Measurements from ENCODE around the gene LSM14A. TPM values are rescaled to one million over a fixed set of nuclear protein-coding genes. Genes with fewer than 3 reads are reported as not detected.
A peak's percentile ranks its signal among the peaks of the same experiment; 100 is the strongest.
"Not testable (repeated sequence)": the region's sequence is repeated elsewhere in the genome, so short reads cannot be mapped to it uniquely, and the experiment has no call there.

Gene LSM14A
- polyA plus RNA-seq, 2 of the 4 experiments (the other 2 are of a cell fraction): 241 to 264 TPM

DNA sequence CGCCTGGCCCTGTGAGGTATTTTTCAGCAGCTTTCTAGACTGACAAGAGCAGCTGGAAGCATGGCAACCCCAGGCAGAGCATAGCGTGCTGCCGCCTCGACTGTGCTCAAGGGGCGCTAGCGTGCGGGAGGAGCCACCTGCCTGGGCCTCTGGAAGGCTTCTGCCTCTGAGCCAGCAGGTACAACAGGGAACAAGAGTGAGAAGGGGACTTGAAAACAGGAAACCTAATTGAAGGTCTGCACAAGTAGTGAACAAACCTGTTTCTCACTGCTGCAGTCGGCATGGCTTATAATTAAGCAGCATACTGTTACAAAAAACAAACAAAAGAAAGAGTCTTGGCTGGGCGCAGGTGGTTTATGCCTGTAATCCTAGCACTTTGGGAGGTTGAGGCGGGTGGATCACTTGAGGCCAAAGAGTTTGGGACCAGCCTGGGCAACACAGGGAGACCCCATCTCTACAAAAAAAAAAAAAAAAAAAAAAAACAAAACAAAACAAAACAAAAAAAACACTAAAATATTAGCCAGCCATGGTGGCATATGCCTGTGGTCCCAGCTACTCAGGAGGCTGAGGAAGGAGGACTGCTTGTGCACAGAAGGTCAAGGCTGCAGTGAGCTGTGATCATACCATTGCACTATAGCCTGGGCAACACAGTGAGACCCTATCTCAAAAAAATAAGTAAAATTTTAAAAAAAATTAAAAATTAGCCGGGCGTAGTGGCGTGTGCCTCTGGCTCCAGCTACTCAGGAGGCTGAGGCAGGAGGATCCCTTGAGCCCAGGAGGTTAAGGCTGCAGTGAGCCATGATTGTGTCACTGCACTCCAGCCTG, 69.4 kb downstream of the LSM14A start:
- ATAC-seq (peak; percentile 83), FAIRE-seq (peak; percentile 93), DNase-seq (ENCODE audit: low read depth in 1 of 2, low spot score in 1 of 2) (peak; percentile 59 to 76)
- H3K9me3 ChIP-seq: no peaks in the 10 kb centered on the region
- WGBS (ENCODE audit: missing lambda C conversion rate): 83% methylated on average over 13 of the region's 13 CpGs
- no peak overlapping the region for H3K27ac ChIP-seq
- ChIA-PET POLR2A (no interaction called here), CTCF (interaction anchor here (0.6 to 12.6 kb wide), 9 partner anchors 8 to 1209 kb away, joined by 3 to 173 read pairs (median 3); no protein-coding TSS in a partner anchor)
- no peak overlapping the region for H3K4me3 ChIP-seq
- H3K4me1 ChIP-seq: peaks cover 10% of the 10 kb centered on the region
- no peak for TF ChIP-seq BHLHE40 (IDR thresholded peaks at IDR 0.05; ENCODE audit: low read depth, low read length)
- TF ChIP-seq, protein P1, sequence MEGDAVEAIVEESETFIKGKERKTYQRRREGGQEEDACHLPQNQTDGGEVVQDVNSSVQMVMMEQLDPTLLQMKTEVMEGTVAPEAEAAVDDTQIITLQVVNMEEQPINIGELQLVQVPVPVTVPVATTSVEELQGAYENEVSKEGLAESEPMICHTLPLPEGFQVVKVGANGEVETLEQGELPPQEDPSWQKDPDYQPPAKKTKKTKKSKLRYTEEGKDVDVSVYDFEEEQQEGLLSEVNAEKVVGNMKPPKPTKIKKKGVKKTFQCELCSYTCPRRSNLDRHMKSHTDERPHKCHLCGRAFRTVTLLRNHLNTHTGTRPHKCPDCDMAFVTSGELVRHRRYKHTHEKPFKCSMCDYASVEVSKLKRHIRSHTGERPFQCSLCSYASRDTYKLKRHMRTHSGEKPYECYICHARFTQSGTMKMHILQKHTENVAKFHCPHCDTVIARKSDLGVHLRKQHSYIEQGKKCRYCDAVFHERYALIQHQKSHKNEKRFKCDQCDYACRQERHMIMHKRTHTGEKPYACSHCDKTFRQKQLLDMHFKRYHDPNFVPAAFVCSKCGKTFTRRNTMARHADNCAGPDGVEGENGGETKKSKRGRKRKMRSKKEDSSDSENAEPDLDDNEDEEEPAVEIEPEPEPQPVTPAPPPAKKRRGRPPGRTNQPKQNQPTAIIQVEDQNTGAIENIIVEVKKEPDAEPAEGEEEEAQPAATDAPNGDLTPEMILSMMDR (IDR thresholded peaks at IDR 0.05): peak; percentile 33; the same call in 2 of the 3 replicates
- TF ChIP-seq NFE2L2 (conservative IDR thresholded peaks at IDR 0.05; ENCODE audit: low read length): no peak
- TF ChIP-seq, protein P2, sequence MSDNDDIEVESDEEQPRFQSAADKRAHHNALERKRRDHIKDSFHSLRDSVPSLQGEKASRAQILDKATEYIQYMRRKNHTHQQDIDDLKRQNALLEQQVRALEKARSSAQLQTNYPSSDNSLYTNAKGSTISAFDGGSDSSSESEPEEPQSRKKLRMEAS (IDR thresholded peaks at IDR 0.05): peak; percentile 36; the same call in 1 of the 2 replicates
- TF ChIP-seq RAD21 (conservative IDR thresholded peaks at IDR 0.05 in 1 of 2, IDR thresholded peaks at IDR 0.05 in 1 of 2): peak; percentile 11 to 49; a peak in 2 of 5 replicates
- TF ChIP-seq, protein P3, sequence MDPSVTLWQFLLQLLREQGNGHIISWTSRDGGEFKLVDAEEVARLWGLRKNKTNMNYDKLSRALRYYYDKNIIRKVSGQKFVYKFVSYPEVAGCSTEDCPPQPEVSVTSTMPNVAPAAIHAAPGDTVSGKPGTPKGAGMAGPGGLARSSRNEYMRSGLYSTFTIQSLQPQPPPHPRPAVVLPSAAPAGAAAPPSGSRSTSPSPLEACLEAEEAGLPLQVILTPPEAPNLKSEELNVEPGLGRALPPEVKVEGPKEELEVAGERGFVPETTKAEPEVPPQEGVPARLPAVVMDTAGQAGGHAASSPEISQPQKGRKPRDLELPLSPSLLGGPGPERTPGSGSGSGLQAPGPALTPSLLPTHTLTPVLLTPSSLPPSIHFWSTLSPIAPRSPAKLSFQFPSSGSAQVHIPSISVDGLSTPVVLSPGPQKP (IDR thresholded peaks at IDR 0.05; ENCODE audit: low read depth, low read length): no peak
- no peak overlapping the region for H3K4me2 ChIP-seq

DNA sequence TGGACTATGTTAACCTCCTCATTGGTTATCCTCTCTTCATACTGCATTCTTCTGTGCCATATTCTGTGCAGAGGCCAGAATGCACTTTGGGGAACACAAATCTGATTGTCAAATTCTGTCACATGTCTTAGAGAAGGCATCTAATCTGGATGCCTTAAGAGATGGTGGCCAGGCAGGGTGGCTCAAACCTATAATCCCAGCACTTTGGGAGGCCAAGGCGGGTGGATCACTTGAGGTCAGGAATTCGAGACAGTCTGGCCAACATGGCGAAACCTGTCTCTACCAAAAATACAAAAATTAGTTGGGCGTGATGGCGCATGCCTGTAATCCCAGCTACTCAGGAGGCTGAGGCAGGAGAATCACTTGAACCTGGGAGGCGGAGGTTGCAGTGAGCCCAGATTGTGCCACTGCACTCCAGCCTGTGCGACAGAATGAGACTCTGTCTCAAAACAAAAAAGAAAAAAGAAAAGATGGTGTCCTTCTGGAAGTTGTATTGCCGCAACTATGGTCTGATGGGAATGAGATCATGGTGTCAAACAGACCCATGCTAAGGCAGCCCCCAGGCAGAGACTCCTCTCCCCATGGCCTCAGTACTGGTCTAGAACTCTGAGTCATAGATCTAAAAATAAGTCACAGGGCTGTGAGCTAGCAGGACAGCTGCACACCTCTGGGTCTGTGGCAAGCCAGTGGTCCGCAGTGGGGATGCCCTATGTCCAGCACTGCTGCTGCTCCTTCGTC, 71.0 kb downstream of the LSM14A start:
- not testable (repeated sequence) for H3K9me3 ChIP-seq; FAIRE-seq; H3K4me2 ChIP-seq; H3K27ac ChIP-seq; H3K4me3 ChIP-seq; TF ChIP-seq FOSL2 (IDR thresholded peaks at IDR 0.05)
- POLR2A ChIA-PET: interaction anchor here (0.7 kb wide), 1 partner anchor 869 kb away, joined by 5 read pairs; no protein-coding TSS in a partner anchor
- 90% methylated on average over 10 of the region's 10 CpGs for WGBS (ENCODE audit: missing lambda C conversion rate)
- ATAC-seq: peak; percentile 78 to 85
- peaks cover 10% of the 10 kb centered on the region for H3K4me1 ChIP-seq
- DNase-seq (ENCODE audit: low read depth in 1 of 2, low spot score in 1 of 2): peak; percentile 46 to 48
- CTCF ChIA-PET: interaction anchor here (1.8 to 2.2 kb wide), 2 partner anchors 12 to 22 kb away, joined by 6 to 7 read pairs; no protein-coding TSS in a partner anchor
- peak; percentile 54; the same call in 1 of the 2 replicates for TF ChIP-seq FOSL2 (CRISPR knock-in tag; IDR thresholded peaks at IDR 0.05)

DNA sequence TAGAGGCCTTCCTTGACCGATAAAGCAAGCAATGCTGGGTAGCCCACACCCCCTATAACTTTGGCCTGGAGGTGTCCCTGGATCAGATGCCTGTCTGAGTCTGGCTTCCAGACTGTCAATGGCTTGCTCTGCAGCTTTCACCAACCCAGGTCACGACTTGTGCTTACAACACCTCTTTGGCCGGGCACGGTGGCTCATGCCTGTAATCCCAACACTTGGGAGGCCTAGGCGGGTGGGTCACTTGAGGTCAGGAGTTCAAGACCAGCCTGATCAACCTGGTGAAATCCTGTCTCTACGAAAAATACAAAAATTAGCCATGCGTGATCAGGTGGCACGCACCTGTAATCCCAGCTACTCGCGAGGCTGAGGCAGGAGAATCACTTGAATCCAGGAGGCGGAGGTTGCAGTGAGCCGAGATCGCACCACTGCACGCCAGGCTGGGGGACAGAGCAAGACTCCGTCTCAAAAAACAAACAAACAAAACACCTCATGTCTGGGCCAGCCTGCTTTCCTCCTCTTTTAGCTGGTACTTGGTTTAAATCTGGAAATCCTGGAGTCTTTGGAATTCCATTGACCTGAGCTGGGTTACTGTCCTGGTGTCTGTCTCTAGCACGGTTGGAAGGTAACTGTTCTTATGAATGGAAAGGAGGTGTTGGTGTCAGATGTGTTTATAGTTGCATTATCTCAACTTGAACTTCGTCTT, 71.7 kb downstream of the LSM14A start:
- no peak overlapping the region for H3K4me2 ChIP-seq
- peaks cover 10% of the 10 kb centered on the region for H3K4me1 ChIP-seq
- ChIA-PET CTCF (interaction anchor here (0.8 to 2.2 kb wide), 10 partner anchors 11 to 94 kb away, joined by 3 to 7 read pairs (median 3); no protein-coding TSS in a partner anchor), POLR2A (interaction anchor here (0.7 kb wide), 1 partner anchor 115 kb away, joined by 4 read pairs; no protein-coding TSS in a partner anchor)
- 77% methylated on average over 17 of the region's 17 CpGs for WGBS (ENCODE audit: missing lambda C conversion rate)
- FAIRE-seq: peak; percentile 18
- H3K9me3 ChIP-seq: no peaks in the 10 kb centered on the region
- no peak overlapping the region for H3K27ac ChIP-seq
- no peak overlapping the region for H3K4me3 ChIP-seq
- peak; percentile 4 to 48; a peak in 3 of 6 replicates for ATAC-seq
- DNase-seq (ENCODE audit: low read depth in 1 of 2, low spot score in 1 of 2): no peak
- no peak for TF ChIP-seq SREBF2 (IDR thresholded peaks at IDR 0.05)
- no peak for TF ChIP-seq RFX5 (IDR thresholded peaks at IDR 0.05)
- no peak for TF ChIP-seq ZC3H11A (IDR thresholded peaks at IDR 0.05)
- TF ChIP-seq HOXA7 (CRISPR knock-in tag; IDR thresholded peaks at IDR 0.05): no peak
- no peak for TF ChIP-seq EHF (CRISPR knock-in tag; IDR thresholded peaks at IDR 0.05)
- TF ChIP-seq, protein P4, sequence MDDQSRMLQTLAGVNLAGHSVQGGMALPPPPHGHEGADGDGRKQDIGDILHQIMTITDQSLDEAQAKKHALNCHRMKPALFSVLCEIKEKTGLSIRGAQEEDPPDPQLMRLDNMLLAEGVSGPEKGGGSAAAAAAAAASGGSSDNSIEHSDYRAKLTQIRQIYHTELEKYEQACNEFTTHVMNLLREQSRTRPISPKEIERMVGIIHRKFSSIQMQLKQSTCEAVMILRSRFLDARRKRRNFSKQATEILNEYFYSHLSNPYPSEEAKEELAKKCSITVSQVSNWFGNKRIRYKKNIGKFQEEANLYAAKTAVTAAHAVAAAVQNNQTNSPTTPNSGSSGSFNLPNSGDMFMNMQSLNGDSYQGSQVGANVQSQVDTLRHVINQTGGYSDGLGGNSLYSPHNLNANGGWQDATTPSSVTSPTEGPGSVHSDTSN (IDR thresholded peaks at IDR 0.05): no peak
- TF ChIP-seq, protein P5, sequence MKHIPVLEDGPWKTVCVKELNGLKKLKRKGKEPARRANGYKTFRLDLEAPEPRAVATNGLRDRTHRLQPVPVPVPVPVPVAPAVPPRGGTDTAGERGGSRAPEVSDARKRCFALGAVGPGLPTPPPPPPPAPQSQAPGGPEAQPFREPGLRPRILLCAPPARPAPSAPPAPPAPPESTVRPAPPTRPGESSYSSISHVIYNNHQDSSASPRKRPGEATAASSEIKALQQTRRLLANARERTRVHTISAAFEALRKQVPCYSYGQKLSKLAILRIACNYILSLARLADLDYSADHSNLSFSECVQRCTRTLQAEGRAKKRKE (CRISPR knock-in tag; IDR thresholded peaks at IDR 0.05; ENCODE audit: low read depth): no peak
- TF ChIP-seq CHD2 (IDR thresholded peaks at IDR 0.05; ENCODE audit: low read length, partially characterized antibody): no peak
- TF ChIP-seq, protein P6, sequence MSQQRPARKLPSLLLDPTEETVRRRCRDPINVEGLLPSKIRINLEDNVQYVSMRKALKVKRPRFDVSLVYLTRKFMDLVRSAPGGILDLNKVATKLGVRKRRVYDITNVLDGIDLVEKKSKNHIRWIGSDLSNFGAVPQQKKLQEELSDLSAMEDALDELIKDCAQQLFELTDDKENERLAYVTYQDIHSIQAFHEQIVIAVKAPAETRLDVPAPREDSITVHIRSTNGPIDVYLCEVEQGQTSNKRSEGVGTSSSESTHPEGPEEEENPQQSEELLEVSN (IDR thresholded peaks at IDR 0.05; ENCODE audit: borderline replicate concordance, low read depth): no peak
- no peak for TF ChIP-seq TFCP2L1 (CRISPR knock-in tag; IDR thresholded peaks at IDR 0.05)
- TF ChIP-seq, protein P1 (IDR thresholded peaks at IDR 0.05): no peak
- TF ChIP-seq, protein P3 (IDR thresholded peaks at IDR 0.05; ENCODE audit: low read depth, low read length): no peak

All from A549 (cell line).